ENCODE measurements around the gene GMFB.

DNA sequence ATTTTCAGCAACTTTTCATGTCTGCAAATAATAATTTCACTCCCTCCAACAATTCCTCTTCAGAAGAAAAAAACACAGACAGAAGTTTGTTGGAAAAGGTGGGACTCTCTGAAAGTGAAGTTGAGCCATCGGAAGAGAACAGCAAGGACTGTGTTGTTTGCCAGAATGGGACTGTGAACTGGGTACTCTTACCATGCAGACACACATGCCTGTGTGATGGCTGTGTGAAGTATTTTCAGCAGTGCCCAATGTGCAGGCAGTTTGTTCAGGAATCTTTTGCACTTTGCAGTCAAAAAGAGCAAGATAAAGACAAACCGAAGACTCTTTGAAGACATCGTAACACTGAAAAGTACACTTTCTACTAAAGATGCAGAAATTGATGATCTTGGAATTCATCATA lies 49.3 kb upstream of the GMFB start:
- TF ChIP-seq, protein P1, sequence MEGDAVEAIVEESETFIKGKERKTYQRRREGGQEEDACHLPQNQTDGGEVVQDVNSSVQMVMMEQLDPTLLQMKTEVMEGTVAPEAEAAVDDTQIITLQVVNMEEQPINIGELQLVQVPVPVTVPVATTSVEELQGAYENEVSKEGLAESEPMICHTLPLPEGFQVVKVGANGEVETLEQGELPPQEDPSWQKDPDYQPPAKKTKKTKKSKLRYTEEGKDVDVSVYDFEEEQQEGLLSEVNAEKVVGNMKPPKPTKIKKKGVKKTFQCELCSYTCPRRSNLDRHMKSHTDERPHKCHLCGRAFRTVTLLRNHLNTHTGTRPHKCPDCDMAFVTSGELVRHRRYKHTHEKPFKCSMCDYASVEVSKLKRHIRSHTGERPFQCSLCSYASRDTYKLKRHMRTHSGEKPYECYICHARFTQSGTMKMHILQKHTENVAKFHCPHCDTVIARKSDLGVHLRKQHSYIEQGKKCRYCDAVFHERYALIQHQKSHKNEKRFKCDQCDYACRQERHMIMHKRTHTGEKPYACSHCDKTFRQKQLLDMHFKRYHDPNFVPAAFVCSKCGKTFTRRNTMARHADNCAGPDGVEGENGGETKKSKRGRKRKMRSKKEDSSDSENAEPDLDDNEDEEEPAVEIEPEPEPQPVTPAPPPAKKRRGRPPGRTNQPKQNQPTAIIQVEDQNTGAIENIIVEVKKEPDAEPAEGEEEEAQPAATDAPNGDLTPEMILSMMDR (IDR thresholded peaks at IDR 0.05; ENCODE audit: poor library complexity, severe bottlenecking) = no peak
- TF ChIP-seq, protein P2, sequence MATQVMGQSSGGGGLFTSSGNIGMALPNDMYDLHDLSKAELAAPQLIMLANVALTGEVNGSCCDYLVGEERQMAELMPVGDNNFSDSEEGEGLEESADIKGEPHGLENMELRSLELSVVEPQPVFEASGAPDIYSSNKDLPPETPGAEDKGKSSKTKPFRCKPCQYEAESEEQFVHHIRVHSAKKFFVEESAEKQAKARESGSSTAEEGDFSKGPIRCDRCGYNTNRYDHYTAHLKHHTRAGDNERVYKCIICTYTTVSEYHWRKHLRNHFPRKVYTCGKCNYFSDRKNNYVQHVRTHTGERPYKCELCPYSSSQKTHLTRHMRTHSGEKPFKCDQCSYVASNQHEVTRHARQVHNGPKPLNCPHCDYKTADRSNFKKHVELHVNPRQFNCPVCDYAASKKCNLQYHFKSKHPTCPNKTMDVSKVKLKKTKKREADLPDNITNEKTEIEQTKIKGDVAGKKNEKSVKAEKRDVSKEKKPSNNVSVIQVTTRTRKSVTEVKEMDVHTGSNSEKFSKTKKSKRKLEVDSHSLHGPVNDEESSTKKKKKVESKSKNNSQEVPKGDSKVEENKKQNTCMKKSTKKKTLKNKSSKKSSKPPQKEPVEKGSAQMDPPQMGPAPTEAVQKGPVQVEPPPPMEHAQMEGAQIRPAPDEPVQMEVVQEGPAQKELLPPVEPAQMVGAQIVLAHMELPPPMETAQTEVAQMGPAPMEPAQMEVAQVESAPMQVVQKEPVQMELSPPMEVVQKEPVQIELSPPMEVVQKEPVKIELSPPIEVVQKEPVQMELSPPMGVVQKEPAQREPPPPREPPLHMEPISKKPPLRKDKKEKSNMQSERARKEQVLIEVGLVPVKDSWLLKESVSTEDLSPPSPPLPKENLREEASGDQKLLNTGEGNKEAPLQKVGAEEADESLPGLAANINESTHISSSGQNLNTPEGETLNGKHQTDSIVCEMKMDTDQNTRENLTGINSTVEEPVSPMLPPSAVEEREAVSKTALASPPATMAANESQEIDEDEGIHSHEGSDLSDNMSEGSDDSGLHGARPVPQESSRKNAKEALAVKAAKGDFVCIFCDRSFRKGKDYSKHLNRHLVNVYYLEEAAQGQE (IDR thresholded peaks at IDR 0.05; ENCODE audit: borderline replicate concordance) = no peak
- no peak for TF ChIP-seq EZH2 (IDR thresholded peaks at IDR 0.05; ENCODE audit: borderline replicate concordance, insufficient read depth, low read length, poor library complexity, severe bottlenecking)

Data from neural cell (in vitro differentiated cells).